Measurements from ENCODE around the gene PSME3IP1.
"Not testable (repeated sequence)": the region's sequence is repeated elsewhere in the genome, so short reads cannot be mapped to it uniquely, and the experiment has no call there.

The PSME3IP1 gene

GRCh38 chr16:57115168-57115513, 70.7 kb downstream of the PSME3IP1 start:
- Mint-ChIP-seq H3K36me3 (ENCODE audit: low read depth) (peaks cover 4% of the 10 kb centered on the region), H3K27me3 (ENCODE audit: low read depth) (peaks cover 12% of the 10 kb centered on the region), H3K27ac (peak overlapping the region; percentile 90 to 94 (median 90)), H3K4me3 (peak overlapping the region in 1 of 3 experiments; percentile 16), H3K9me3 (no peaks in the 10 kb centered on the region), H3K4me1 (peaks cover 12% of the 10 kb centered on the region)
- no peak for TF ChIP-seq CTCF (IDR thresholded peaks at IDR 0.05; ENCODE audit: unreplicated experiment in 3 of 3)

- Mint-ChIP-seq H3K4me3 (no peak overlapping the region), H3K27ac (no peak overlapping the region), H3K36me3 (ENCODE audit: low read depth) (peaks cover 4% of the 10 kb centered on the region)
Measured at GRCh38 chr16:57113664-57114063, 72.2 kb downstream of the PSME3IP1 start.

GRCh38 chr16:57113042-57113453, 72.8 kb downstream of the PSME3IP1 start:
- peaks cover 12% of the 10 kb centered on the region for H3K4me1 Mint-ChIP-seq
- no peaks in the 10 kb centered on the region for H3K9me3 Mint-ChIP-seq
- TF ChIP-seq CTCF (IDR thresholded peaks at IDR 0.05; ENCODE audit: unreplicated experiment in 3 of 3): no peak
- H3K36me3 Mint-ChIP-seq (ENCODE audit: low read depth): peaks cover 4% of the 10 kb centered on the region
- H3K27ac Mint-ChIP-seq: peak overlapping the region in 2 of 3 experiments; percentile 39 to 58
- H3K27me3 Mint-ChIP-seq (ENCODE audit: low read depth): peaks cover 12% of the 10 kb centered on the region
- H3K4me3 Mint-ChIP-seq: no peak overlapping the region

More at GRCh38 chr16:57113664-57114063, 72.2 kb downstream of the PSME3IP1 start:
- Mint-ChIP-seq H3K9me3 (no peaks in the 10 kb centered on the region), H3K27me3 (ENCODE audit: low read depth) (peaks cover 12% of the 10 kb centered on the region), H3K4me1 (peaks cover 12% of the 10 kb centered on the region)
- TF ChIP-seq CTCF (IDR thresholded peaks at IDR 0.05; ENCODE audit: unreplicated experiment in 3 of 3): no peak

DNA sequence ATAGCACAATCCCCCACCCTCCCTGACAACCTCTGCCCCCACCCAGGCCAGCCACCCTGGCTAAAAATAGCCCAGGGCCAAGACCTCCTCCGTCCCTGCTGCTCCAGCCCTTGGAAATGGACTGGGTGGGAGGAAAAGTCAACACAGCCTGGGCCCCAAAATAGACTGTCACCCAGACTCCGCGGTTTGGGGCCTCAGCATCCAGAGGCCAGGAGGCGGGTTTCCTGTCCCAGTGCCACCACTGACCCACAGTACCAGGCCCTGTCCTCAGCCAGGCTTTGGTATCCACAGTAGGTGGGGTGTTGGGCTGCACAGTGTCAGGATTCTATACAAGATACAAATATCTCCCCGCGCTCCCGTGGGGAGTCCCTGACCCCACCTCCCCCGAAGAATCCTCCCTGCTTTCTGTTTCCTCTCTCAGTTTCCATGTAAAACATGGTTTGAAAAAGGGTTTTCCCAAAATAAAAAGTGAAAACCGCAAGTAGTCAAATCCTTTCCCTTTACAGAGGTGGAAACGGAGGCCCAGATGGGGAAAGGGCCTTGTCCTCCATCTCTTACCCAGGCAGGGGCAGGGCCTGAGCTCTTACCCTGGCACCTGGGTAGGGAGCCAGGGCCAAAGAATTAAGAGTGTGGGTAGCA, 73.3 kb downstream of the PSME3IP1 start:
- Mint-ChIP-seq H3K36me3 (ENCODE audit: low read depth) (no peaks in the 10 kb centered on the region), H3K27me3 (ENCODE audit: low read depth) (peaks cover 10% of the 10 kb centered on the region), H3K9me3 (no peaks in the 10 kb centered on the region), H3K4me1 (peaks cover 15% of the 10 kb centered on the region), H3K27ac (peak overlapping the region in 2 of 3 experiments; percentile 39 to 58), H3K4me3 (no peak overlapping the region)
- TF ChIP-seq CTCF (IDR thresholded peaks at IDR 0.05; ENCODE audit: unreplicated experiment in 3 of 3): no peak

GRCh38 chr16:57111420-57111819, 74.4 kb downstream of the PSME3IP1 start:
- H3K36me3 Mint-ChIP-seq (ENCODE audit: low read depth): no peaks in the 10 kb centered on the region
- H3K9me3 Mint-ChIP-seq: no peaks in the 10 kb centered on the region
- peaks cover 17% of the 10 kb centered on the region for H3K4me1 Mint-ChIP-seq
- H3K27ac Mint-ChIP-seq: no peak overlapping the region
- H3K27me3 Mint-ChIP-seq (ENCODE audit: low read depth): peaks cover 12% of the 10 kb centered on the region
- no peak for TF ChIP-seq CTCF (IDR thresholded peaks at IDR 0.05; ENCODE audit: unreplicated experiment in 3 of 3)
- no peak overlapping the region for H3K4me3 Mint-ChIP-seq

DNA sequence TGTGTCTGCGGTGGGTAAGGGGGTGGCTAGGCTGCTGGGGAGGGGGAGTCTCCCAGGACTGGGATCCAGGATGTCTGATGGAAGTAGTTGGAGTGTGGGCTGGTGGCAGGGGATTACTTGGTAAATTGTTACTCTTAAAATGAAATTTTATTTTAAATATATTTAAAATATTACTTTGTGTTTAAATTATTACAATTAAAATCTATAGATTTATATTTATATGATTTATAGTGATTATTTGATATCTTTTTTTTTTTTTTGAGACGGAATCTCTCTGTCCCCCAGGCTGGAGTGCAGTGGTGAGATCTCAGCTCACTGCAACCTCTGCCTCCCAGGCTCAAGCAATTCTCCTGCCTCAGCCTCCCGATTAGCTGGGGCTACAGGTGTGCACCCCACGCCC, 74.9 kb downstream of the PSME3IP1 start:
- no peaks in the 10 kb centered on the region for H3K9me3 Mint-ChIP-seq
- no peak for TF ChIP-seq CTCF (IDR thresholded peaks at IDR 0.05; ENCODE audit: unreplicated experiment in 3 of 3)
- H3K4me1 Mint-ChIP-seq: peaks cover 13% of the 10 kb centered on the region
- no peak overlapping the region for H3K27ac Mint-ChIP-seq
- H3K4me3 Mint-ChIP-seq: no peak overlapping the region
- no peaks in the 10 kb centered on the region for H3K36me3 Mint-ChIP-seq (ENCODE audit: low read depth)
- peaks cover 8% of the 10 kb centered on the region for H3K27me3 Mint-ChIP-seq (ENCODE audit: low read depth)

DNA sequence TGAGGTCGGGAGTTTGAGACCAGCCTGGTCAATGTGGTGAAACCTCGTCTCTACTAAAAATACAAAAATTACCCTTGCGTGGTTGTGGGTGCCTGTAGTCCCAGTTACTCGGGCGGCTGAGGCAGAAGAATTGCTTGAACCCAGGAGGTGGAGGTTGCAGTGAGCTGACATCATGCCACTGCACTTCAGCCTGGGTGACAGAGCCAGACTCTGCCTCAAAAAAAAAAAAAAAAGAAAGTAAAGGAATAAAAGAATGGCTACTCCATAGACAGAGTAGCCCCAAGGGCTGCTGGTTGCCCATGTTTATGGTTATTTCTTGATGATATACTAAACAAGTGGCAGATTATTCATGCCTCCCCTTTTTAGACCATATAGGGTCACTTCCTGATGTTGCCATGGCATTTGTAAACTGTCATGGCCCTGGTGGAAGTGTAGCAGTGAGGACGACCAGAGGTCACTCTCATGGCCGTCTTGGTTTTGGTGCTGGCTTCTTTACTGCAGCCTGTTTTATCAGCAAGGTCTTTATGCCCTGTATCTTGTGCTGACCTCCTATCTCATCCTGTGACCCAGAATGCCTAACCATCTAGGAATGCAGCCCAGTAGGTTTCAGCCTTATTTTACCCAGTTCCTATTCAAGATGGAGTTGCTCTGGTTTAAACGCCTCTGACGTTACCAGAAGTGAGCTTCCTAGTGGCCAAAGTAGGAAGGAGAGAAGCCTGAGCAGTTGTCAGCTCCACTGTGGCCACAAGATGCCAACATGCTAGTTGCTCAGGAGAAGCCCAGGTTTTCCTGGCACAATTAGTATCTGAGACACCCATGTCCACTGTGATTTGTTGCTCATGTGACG, 76.4 kb downstream of the PSME3IP1 start:
- H3K4me3 Mint-ChIP-seq; H3K4me1 Mint-ChIP-seq; H3K36me3 Mint-ChIP-seq (ENCODE audit: low read depth); H3K27ac Mint-ChIP-seq; H3K27me3 Mint-ChIP-seq (ENCODE audit: low read depth); H3K9me3 Mint-ChIP-seq: not testable (repeated sequence)

Measured in nephron (organoid).